ENCODE data around the gene APOL5.

APOL5 gene

DNA sequence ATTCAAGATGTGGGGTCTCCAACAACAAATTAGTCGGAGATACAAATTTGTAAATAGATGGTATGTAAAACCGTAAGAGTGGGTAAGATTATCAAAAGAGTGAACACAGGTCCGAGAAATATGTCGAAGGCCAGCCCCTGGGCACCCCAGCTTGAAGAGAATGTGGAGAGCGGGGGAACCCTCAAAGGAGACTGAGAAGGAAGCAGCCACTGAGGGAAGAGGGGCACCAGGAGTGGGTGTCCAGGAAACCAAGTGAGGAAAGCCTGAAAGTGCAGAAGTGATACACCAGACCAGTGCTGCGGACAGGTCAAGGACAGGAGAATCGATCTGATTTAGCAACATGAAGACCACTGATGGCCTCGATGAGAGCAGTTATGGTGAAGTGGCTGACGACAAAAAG lies 14.4 kb downstream of the APOL5 start:
- TF ChIP-seq, protein P1, sequence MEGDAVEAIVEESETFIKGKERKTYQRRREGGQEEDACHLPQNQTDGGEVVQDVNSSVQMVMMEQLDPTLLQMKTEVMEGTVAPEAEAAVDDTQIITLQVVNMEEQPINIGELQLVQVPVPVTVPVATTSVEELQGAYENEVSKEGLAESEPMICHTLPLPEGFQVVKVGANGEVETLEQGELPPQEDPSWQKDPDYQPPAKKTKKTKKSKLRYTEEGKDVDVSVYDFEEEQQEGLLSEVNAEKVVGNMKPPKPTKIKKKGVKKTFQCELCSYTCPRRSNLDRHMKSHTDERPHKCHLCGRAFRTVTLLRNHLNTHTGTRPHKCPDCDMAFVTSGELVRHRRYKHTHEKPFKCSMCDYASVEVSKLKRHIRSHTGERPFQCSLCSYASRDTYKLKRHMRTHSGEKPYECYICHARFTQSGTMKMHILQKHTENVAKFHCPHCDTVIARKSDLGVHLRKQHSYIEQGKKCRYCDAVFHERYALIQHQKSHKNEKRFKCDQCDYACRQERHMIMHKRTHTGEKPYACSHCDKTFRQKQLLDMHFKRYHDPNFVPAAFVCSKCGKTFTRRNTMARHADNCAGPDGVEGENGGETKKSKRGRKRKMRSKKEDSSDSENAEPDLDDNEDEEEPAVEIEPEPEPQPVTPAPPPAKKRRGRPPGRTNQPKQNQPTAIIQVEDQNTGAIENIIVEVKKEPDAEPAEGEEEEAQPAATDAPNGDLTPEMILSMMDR (IDR thresholded peaks at IDR 0.05): no peak

DNA sequence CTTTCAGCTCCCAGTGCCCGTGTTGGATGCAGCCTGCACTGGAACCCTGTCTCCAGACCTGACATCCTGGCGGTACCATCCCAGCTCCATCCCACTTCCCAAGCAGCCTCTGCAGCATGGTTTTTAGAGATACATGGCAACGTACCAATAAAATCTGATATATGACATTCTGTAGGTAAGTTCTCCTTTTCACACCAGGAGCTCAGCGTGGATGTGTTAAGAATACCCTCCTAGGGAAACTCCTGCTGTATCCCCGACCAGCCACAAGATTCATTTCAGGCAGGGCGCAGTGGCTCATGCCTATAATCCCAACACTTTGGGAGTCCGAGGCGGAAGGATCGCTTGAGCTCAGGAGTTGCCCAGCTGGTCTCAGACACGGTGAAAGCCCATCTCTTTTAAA lies 15.4 kb downstream of the APOL5 start:
- TF ChIP-seq, protein P1 (IDR thresholded peaks at IDR 0.05): no peak

DNA sequence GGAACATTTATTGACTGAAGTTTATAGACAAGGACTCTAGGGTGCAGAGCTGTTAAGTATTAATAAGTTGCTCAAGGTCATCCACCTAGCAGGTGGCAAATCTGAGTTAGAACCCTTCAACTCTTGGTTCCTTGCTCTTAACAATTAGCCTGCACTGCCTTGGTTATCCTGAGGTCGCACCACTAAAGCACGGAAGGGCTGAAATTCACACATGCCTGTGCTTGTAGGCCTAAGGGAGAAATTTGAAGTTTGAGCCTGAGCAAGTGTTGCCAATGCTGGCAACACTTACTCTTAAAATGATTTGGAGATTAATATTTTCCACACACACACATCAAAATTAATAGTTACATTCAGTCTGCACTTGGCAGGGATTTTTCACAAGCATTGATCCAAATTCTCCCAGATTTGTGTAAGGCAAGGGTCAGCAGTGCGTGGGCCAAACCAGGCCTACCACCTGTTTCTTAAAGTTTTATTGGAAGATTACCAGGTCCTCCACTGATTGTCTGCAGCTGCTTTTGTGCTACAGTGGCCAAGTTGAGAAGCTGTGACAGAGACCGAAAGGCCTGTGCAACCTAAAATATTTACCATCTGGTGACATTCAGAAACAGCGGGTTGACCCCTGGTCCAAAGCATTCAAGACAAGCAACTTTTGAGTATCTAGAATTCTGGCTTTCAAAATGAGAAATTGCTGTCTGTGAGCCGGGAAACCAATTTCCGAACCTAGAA lies 16.3 kb downstream of the APOL5 start:
- TF ChIP-seq, protein P1 (IDR thresholded peaks at IDR 0.05): no peak

DNA sequence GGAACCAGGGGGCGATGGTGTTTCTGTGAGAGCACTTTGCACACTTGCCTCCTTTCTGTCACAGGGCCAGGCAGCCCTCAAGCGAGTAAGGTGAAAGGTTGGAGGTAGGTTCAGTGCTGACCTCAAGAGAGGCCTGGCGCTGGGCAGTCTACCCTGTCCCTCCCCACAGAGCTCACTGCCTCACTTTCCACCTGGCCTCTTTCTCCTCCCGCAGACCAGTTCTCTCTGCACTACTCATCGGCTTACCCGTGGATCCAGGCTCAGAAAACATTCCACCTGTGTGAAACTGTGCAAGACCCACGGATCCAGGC lies 16.8 kb downstream of the APOL5 start:
- TF ChIP-seq, protein P1 (IDR thresholded peaks at IDR 0.05): no peak

DNA sequence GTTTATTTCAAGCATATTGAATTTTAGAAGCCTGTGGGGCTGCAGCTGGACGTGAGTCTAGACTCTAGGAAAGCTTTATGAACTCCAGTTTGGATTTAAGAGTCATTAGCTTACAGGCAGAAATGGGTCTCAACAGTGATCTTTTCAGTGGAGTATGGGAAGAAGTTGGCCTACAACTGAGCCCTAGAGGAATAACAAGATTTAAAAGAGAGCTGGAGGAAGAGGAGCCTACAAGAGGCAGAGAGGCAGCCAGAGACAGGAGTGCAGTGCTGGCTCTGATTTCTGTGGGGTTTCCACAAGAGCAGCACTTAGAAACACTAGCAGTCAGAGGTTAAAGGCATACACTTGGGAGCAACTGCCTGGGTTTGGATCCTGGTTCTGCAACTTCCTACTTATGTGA lies 17.9 kb downstream of the APOL5 start:
- TF ChIP-seq, protein P1 (IDR thresholded peaks at IDR 0.05): no peak

DNA sequence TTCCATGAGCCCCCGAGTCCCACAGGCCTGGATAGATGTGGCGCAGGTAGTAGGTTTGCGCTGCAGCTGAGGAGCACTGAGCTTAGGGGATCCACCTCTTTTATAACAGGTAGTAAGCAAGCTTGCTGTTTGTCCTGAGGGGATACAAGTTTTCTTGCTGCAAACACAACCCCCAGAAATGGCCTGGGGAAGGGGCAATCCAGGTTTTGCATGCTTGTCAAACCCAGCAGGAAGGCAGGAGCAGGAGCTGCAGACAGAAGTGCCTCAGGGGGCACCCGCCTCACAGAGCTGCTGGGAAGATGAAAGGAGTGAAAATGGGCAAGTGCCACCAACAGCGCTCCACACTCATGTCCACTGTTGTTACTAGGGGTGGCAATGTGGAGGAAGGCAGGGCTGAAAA lies 18.5 kb downstream of the APOL5 start:
- TF ChIP-seq, protein P1 (IDR thresholded peaks at IDR 0.05): no peak

DNA sequence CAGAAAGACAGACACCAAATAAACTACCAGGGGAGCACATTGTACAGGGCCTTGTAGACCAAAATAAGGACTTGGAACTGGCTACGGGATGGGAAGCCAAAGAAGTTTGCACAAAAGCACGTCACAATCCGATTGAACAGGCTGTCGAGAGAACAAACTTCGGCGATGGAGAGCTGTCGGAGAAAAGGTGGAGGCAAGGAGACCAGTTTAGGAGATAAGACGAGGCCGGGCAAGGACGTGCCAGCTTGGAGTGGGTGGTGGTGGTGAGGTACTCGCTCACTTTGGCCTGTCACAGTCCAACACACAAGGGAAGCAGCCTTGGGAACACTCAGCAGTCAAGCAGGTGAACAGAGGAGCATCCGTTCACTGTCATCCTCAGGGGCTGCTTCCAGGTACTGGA lies 19.0 kb downstream of the APOL5 start:
- TF ChIP-seq, protein P1 (IDR thresholded peaks at IDR 0.05): no peak

All from LNCAP (cell line).